Sigmoid colon (tissue), 7 donors: ENCODE measurements around the gene FAM180B. TPM values are rescaled to one million over a fixed set of nuclear protein-coding genes. Genes with fewer than 3 reads are reported as not detected.

ENCODE experiments used
- DNase-seq: peaks from one replicate; pipeline ENCODE4 v3.0.0-alpha.2; 2019
- H3K27ac ChIP-seq, 4 donors: fragments of 200-600 bp; sonication (generic); one replicate each; pipeline ENCODE4 v1.5.1; 2016 to 2019; ENCODE audit warnings: mild to moderate bottlenecking in 1 of 4
- H3K27me3 ChIP-seq, 3 donors: fragments of 200-600 bp; sonication (generic); one replicate each; pipeline ENCODE4 v1.5.1; 2019; ENCODE audit warnings: mild to moderate bottlenecking in 1 of 3
- H3K36me3 ChIP-seq, 4 donors: fragments of 200-600 bp; sonication (generic); one replicate each; pipeline ENCODE4 v1.5.1; 2016 to 2019
- H3K4me1 ChIP-seq, 4 donors: fragments of 200-600 bp; sonication (generic); one replicate each; pipeline ENCODE4 v1.5.1; 2017 to 2019
- H3K4me3 ChIP-seq, 4 donors: fragments of 200-600 bp; sonication (generic); one replicate each; pipeline ENCODE4 v1.5.1; 2017 to 2019; ENCODE audit warnings: mild to moderate bottlenecking in 2 of 4, moderate library complexity in 1 of 4
- H3K9me3 ChIP-seq, 4 donors: fragments of 200-600 bp in 3 of 4; sonication (generic) in 3 of 4; one replicate each; pipeline versions ENCODE4 v1.5.1 to v1.6.1; 2013 to 2019
- EP300 ChIP-seq, 4 donors: sonication (generic); formaldehyde crosslinking; IDR thresholded peaks; one replicate each; pipeline ENCODE4 v1.6.1; 2017; ENCODE audit warnings: antibody characterized with exemption in 4 of 4
- POLR2A ChIP-seq, 2 donors: fragments of 450-650 bp; IDR thresholded peaks; one replicate each; pipeline ENCODE4 v1.6.1; 2016; ENCODE audit warnings: antibody characterized with exemption in 2 of 2, mild to moderate bottlenecking in 2 of 2, moderate library complexity in 2 of 2
- POLR2AphosphoS5 ChIP-seq, 4 donors: sonication (generic); formaldehyde crosslinking; IDR thresholded peaks; one replicate each; pipeline ENCODE4 v1.6.1; 2017; ENCODE audit warnings: antibody characterized with exemption in 4 of 4
- WGBS, 2 donors: extraction: QIAGEN DNeasy Blood & Tissue Kit; methylation state at CpG; one replicate each; pipeline ENCODE4 v1.1.7; 2013; 5-methylcytosine and 5-hydroxymethylcytosine counted together
- intact Hi-C: fragments of 100-400 bp; cut with DNase I; formaldehyde crosslinking; loops from one replicate; pipeline ENCODE4 v1.15.1; 2023
- polyA plus RNA-seq, 3 donors: library from polyadenylated mRNA; stranded (reverse); fragments of 200-250 nt; gene quantifications; one replicate each; pipeline ENCODE4 v1.2.3, GENCODE V29; 2013
- total RNA-seq, 4 donors: library from RNA; depleted of rRNA; stranded (reverse); fragments of >200 nt; gene quantifications; one replicate each; pipeline ENCODE4 v1.1.0, GENCODE V29; 2016
- TF ChIP-seq, protein P1 (sequence below), 4 experiments: fragments of 450-650 bp in 3 of 4; fragments of 200-600 bp in 1 of 4; IDR thresholded peaks; one replicate each; pipeline ENCODE4 v1.5.1; 2016 to 2019; ENCODE audit warnings: antibody characterized with exemption in 4 of 4, mild to moderate bottlenecking in 3 of 4, moderate library complexity in 2 of 4
- donor health status: healthy with polysubstance abuse.
- donor health status: Bipolar disorder and iron deficiency.
- donor health status: healthy.

FAM180B gene
- total and polyA plus RNA-seq, 7 donors, result 0.12 to 1.4 (median 0.41) TPM; not detected in 2

DNA sequence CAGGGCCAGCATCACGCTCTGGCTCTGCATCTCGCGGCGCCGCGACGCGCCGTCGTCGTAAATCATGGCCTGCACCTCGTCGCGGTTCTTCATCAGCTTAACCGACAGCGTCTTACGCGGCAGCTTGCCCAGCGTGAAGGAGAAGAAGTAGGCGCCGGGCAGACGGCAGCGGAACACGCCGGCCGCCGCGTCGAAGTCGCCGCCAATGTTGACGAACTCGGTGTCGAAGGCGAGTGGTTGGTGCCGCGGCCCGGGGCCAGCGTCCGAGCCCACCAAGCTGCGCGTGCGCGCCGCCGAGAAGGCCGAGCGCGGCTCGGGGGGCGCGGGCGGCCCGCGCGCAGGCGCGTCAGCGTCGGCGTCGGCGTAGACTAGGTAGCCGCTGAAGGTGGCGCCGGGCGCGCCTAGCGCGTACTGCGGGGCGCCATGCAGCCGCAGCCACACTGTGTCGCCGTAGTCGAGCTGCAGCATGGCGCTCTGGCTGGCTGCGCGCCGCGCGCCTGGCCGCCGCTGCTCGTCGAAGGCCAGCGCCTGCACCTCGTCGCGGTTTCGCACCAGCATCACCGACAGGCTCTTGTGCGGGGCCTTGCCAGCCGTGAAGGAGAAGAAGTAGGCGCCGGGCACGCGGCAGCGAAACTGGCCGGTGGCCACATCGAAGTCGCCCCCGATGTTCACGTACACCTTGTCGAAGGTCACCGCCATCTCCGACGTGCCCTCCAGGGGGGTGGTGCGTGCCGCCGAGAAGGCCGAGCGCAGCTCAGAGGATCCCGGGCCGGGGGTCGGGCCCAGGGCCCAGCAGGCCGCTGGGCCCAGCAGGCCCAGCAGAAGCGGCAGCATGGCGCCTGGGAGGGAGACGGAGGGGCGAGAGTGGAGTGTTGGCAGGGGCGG, 3.7 kb downstream of the FAM180B start:
- H3K27ac ChIP-seq, result peak overlapping the region; percentile 10 to 69 (median 40)
- H3K27me3 ChIP-seq, result peaks cover 15 to 50% (median 47%) of the 10 kb centered on the region in 3 donors
- DNase-seq, result no peak
- 69% methylated on average over 122 of the region's 122 CpGs for WGBS, 2 donors
- intact Hi-C loops, result no loop called here
- H3K9me3 ChIP-seq, result no peaks in the 10 kb centered on the region
- peak overlapping the region; percentile 37 to 56 (median 46) for H3K4me3 ChIP-seq
- peaks cover 0 to 28% (median 19%) of the 10 kb centered on the region in 4 donors for H3K4me1 ChIP-seq
- TF ChIP-seq POLR2A (IDR thresholded peaks at IDR 0.05), result no peak
- TF ChIP-seq POLR2AphosphoS5 (IDR thresholded peaks at IDR 0.05), result peak in 1 of 4 donors; percentile 51
- TF ChIP-seq, protein P1, sequence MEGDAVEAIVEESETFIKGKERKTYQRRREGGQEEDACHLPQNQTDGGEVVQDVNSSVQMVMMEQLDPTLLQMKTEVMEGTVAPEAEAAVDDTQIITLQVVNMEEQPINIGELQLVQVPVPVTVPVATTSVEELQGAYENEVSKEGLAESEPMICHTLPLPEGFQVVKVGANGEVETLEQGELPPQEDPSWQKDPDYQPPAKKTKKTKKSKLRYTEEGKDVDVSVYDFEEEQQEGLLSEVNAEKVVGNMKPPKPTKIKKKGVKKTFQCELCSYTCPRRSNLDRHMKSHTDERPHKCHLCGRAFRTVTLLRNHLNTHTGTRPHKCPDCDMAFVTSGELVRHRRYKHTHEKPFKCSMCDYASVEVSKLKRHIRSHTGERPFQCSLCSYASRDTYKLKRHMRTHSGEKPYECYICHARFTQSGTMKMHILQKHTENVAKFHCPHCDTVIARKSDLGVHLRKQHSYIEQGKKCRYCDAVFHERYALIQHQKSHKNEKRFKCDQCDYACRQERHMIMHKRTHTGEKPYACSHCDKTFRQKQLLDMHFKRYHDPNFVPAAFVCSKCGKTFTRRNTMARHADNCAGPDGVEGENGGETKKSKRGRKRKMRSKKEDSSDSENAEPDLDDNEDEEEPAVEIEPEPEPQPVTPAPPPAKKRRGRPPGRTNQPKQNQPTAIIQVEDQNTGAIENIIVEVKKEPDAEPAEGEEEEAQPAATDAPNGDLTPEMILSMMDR (IDR thresholded peaks at IDR 0.05), result no peak
- no peak for TF ChIP-seq EP300 (IDR thresholded peaks at IDR 0.05)
- peaks cover 0 to 5% (median 0%) of the 10 kb centered on the region in 4 donors for H3K36me3 ChIP-seq

DNA sequence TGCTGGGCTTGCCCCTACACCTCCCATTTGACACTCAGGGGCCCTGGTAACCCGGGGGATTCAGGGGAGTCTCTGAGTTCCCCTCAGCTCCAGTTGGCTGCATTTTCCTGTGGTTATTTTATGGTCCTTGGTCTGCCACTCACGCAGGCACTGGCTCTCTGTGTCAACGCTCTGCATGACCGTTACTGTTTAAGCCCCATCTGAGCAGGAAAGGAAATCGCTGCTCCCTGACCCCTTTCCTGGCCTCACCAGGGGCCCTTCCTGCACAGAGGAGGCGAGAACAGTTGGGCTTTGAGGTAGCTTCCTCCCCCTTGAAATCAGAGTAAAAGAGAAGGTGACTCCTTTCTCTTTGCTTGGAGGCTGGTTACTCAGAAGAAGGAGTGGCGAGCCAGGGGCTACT, 5.3 kb downstream of the FAM180B start:
- no peak overlapping the region for H3K27ac ChIP-seq
- H3K36me3 ChIP-seq, result no peaks in the 10 kb centered on the region
- peaks cover 0 to 28% (median 19%) of the 10 kb centered on the region in 4 donors for H3K4me1 ChIP-seq
- TF ChIP-seq POLR2A (IDR thresholded peaks at IDR 0.05), result no peak
- TF ChIP-seq EP300 (IDR thresholded peaks at IDR 0.05), result no peak
- TF ChIP-seq POLR2AphosphoS5 (IDR thresholded peaks at IDR 0.05), result no peak
- no peak for DNase-seq
- peaks cover 15 to 58% (median 50%) of the 10 kb centered on the region in 3 donors for H3K27me3 ChIP-seq
- H3K9me3 ChIP-seq, result no peaks in the 10 kb centered on the region
- WGBS, 2 donors, result 27 to 44% methylated on average over 7 of the region's 7 CpGs
- intact Hi-C loops, result no loop called here
- H3K4me3 ChIP-seq, result no peak overlapping the region

DNA sequence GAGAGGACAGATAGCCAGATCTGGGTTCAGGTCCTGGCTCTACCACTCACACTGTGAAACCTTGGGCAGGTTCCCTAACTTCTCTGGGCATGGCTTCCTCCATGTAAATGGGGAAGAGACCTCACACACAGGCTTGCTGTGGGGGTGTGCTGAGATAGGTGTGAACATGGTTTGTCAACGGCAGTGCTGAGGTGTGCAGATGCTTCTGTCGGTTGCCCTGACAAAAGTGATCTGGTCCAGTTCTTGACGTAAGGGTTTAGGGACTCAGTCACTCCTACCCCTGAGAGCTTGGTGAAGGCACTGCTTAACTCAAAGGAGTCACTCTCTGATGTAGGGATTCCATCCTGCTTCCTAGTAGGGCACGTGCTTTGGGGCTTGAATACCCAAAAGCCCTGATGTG, 5.8 kb downstream of the FAM180B start:
- WGBS, 2 donors, result 59 to 77% methylated on average over 4 of the region's 4 CpGs
- H3K4me3 ChIP-seq, result no peak overlapping the region
- H3K36me3 ChIP-seq, result no peaks in the 10 kb centered on the region
- H3K27ac ChIP-seq, result no peak overlapping the region
- H3K9me3 ChIP-seq, result no peaks in the 10 kb centered on the region
- TF ChIP-seq POLR2A (IDR thresholded peaks at IDR 0.05) (no peak), POLR2AphosphoS5 (IDR thresholded peaks at IDR 0.05) (no peak), EP300 (IDR thresholded peaks at IDR 0.05) (no peak)
- TF ChIP-seq, protein P1 (IDR thresholded peaks at IDR 0.05), result no peak
- H3K27me3 ChIP-seq, result peaks cover 15 to 58% (median 50%) of the 10 kb centered on the region in 3 donors
- DNase-seq, result no peak
- intact Hi-C loops, result no loop called here
- peaks cover 0 to 28% (median 19%) of the 10 kb centered on the region in 4 donors for H3K4me1 ChIP-seq

DNA sequence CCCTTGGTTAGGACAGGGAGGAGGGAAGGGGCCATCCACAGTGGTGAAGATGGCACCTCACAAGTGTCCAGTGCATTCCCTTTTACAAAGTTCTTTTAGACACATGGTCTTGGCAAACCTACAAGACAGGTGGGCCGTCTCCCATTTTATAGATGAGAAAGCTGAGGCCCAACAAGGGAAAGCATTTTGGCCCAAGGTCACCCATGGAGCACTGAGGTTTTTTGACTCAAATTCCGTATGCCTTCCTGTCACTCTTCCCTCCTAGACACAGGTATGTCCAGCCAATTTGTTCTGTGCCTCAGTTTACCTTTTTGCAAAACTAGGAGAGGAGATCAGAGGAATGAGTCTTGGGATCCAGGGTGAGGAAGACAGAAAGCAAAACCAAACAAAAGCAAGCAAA, 6.5 kb downstream of the FAM180B start:
- WGBS, 2 donors, result 68 to 71% methylated on average over 2 of the region's 2 CpGs
- TF ChIP-seq, protein P1 (IDR thresholded peaks at IDR 0.05), result no peak
- TF ChIP-seq POLR2AphosphoS5 (IDR thresholded peaks at IDR 0.05), result no peak
- no peak for TF ChIP-seq EP300 (IDR thresholded peaks at IDR 0.05)
- no peak for TF ChIP-seq POLR2A (IDR thresholded peaks at IDR 0.05)
- intact Hi-C loops, result no loop called here
- H3K9me3 ChIP-seq, result no peaks in the 10 kb centered on the region
- peaks cover 0 to 28% (median 19%) of the 10 kb centered on the region in 4 donors for H3K4me1 ChIP-seq
- no peak for DNase-seq
- no peak overlapping the region for H3K27ac ChIP-seq
- peaks cover 15 to 58% (median 50%) of the 10 kb centered on the region in 3 donors for H3K27me3 ChIP-seq
- H3K4me3 ChIP-seq, result no peak overlapping the region
- H3K36me3 ChIP-seq, result no peaks in the 10 kb centered on the region

DNA sequence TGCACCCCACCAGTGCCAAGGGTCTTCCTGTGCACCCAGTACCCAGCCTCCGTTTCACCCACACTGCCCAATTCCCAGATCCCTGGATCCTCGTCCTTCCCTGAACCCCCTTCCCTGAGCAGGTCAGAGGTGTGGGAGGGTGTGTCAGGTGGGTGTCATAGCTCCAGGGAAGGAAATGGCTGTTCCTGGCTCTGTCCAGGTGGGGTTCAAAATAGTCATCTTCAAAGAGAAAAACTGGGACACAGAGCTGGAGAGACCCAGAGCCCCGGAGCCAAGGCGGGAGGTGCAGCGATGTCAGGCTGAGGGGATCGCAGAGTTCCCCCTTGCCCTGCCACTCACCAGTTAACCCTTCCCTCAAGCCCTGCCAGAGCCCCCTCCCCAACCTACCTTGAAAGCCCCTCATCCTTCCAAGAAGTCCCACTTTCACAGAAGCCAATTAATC, 7.0 kb downstream of the FAM180B start:
- no peaks in the 10 kb centered on the region for H3K9me3 ChIP-seq
- peaks cover 15 to 58% (median 50%) of the 10 kb centered on the region in 3 donors for H3K27me3 ChIP-seq
- H3K4me3 ChIP-seq, result no peak overlapping the region
- H3K36me3 ChIP-seq, result no peaks in the 10 kb centered on the region
- intact Hi-C loops, result no loop called here
- WGBS, 2 donors, result 7 to 11% methylated on average over 6 of the region's 6 CpGs
- no peak for DNase-seq
- H3K27ac ChIP-seq, result no peak overlapping the region
- peaks cover 0 to 28% (median 19%) of the 10 kb centered on the region in 4 donors for H3K4me1 ChIP-seq
- no peak for TF ChIP-seq POLR2A (IDR thresholded peaks at IDR 0.05)
- TF ChIP-seq, protein P1 (IDR thresholded peaks at IDR 0.05), result no peak
- no peak for TF ChIP-seq EP300 (IDR thresholded peaks at IDR 0.05)
- TF ChIP-seq POLR2AphosphoS5 (IDR thresholded peaks at IDR 0.05), result no peak
